PC-9 (cell line): ENCODE data around the gene PSMC5. TPM values are rescaled to one million over a fixed set of nuclear protein-coding genes. Genes with fewer than 3 reads are reported as not detected.

ENCODE experiments used
- BruUV-seq: library from RNA; stranded (reverse); fragments of 400-500 nt; replicated peaks from 2 replicates; lab custom pipeline; 2021; lab: Mats Ljungman, UMichigan
- CTCF ChIA-PET: fragments of 300-600 bp; sonication (Branson Sonifier 250); formaldehyde crosslinking; loops from one replicate; lab custom pipeline; 2022; ENCODE audit warnings: antibody characterized with exemption; lab: Charles Lee
- POLR2A ChIA-PET: fragments of 300-600 bp; sonication (Branson Sonifier 250); formaldehyde crosslinking; loops from one replicate; lab custom pipeline; 2022; ENCODE audit warnings: antibody characterized with exemption; ENCODE audit not compliant: unreplicated experiment; lab: Charles Lee
- DNase-seq, 2 experiments: peaks; one replicate each; pipeline versions ENCODE4 v3.0.0 to v3.0.0-alpha.2; 2015 to 2022; ENCODE audit warnings: mixed read lengths in 1 of 2
- H2AFZ ChIP-seq: fragments of 200-600 bp; sonication (generic); 2 replicates; pipeline ENCODE4 v1.8.1; 2017; ENCODE audit warnings: antibody characterized with exemption
- H3F3A ChIP-seq: fragments of 200-600 bp; sonication (generic); 2 replicates; pipeline ENCODE4 v1.8.1; 2017; ENCODE audit warnings: antibody characterized with exemption, mild to moderate bottlenecking, low read depth; ENCODE audit not compliant: insufficient read depth
- H3K27ac ChIP-seq: fragments of 200-600 bp; sonication (generic); 2 replicates; pipeline ENCODE4 v1.6.1; 2016; ENCODE audit warnings: mixed run types
- H3K27me3 ChIP-seq: fragments of 200-600 bp; sonication (generic); 2 replicates; pipeline ENCODE4 v1.6.1; 2016; ENCODE audit warnings: low read depth, mixed run types; ENCODE audit not compliant: insufficient read depth
- H3K36me3 ChIP-seq: fragments of 200-600 bp; sonication (generic); 2 replicates; pipeline ENCODE4 v1.6.1; 2016; ENCODE audit warnings: low read depth, mixed run types
- H3K4me1 ChIP-seq: fragments of 200-600 bp; sonication (generic); replicated peaks from 2 replicates; pipeline ENCODE4 v1.6.1; 2016; ENCODE audit warnings: mixed run types; ENCODE audit not compliant: insufficient read depth
- H3K4me2 ChIP-seq: fragments of 200-600 bp; sonication (generic); 2 replicates; pipeline ENCODE4 v1.6.1; 2017; ENCODE audit warnings: mixed run types
- H3K4me3 ChIP-seq: fragments of 200-600 bp; sonication (generic); 2 replicates; pipeline ENCODE4 v1.6.1; 2016; ENCODE audit warnings: mixed run types
- H3K79me2 ChIP-seq: fragments of 200-600 bp; sonication (generic); 2 replicates; pipeline ENCODE4 v1.6.1; 2017; ENCODE audit warnings: low read depth, mixed run types
- H3K9me2 ChIP-seq: fragments of 200-600 bp; sonication (generic); 2 replicates; pipeline ENCODE4 v1.8.1; 2017; ENCODE audit warnings: mild to moderate bottlenecking; ENCODE audit not compliant: insufficient read depth
- H3K9me3 ChIP-seq: fragments of 200-600 bp; sonication (generic); 2 replicates; pipeline ENCODE4 v1.8.1; 2016; ENCODE audit warnings: low read depth; ENCODE audit not compliant: insufficient read depth
- H4K20me1 ChIP-seq: fragments of 200-600 bp; sonication (generic); 2 replicates; pipeline ENCODE4 v1.8.1; 2017; ENCODE audit not compliant: insufficient read depth
- CTCF ChIP-seq: fragments of 200-600 bp; sonication (generic); conservative IDR thresholded peaks from 2 replicates; pipeline ENCODE4 v1.6.1; 2017; ENCODE audit warnings: mixed run types, antibody characterized with exemption, mild to moderate bottlenecking, moderate library complexity
- EZH2 ChIP-seq: fragments of 200-600 bp; sonication (generic); IDR thresholded peaks from 2 replicates; pipeline ENCODE4 v1.8.0; 2017; ENCODE audit warnings: antibody characterized with exemption, low read depth
- intact Hi-C: fragments of 100-400 bp; cut with micrococcal nuclease; formaldehyde crosslinking; loops from one replicate; pipeline ENCODE4 v1.10.0; 2022; ENCODE audit not compliant: unreplicated experiment
- total RNA-seq: library from RNA; stranded (reverse); gene quantifications from 2 replicates; pipeline ENCODE4 v1.2.3, GENCODE V29; 2021

Gene PSMC5
- total RNA-seq, 1 experiment from 2014 or later: 150 TPM

GRCh38 chr17:63830278-63830677, 3.0 kb downstream of the PSMC5 start:
- DNase-seq: no peak
- Histone ChIP-seq H3F3A (peaks cover 42% of the 10 kb centered on the region), H3K27me3 (no peaks in the 10 kb centered on the region), H3K4me1 (peaks cover 18% of the 10 kb centered on the region), H3K4me3 (no peak overlapping the region), H3K9me2 (no peaks in the 10 kb centered on the region), H4K20me1 (peaks cover 10% of the 10 kb centered on the region; the same call in 1 of the 2 replicates), H3K79me2 (peaks cover 42% of the 10 kb centered on the region), H3K4me2 (no peak overlapping the region), H3K36me3 (peaks cover 31% of the 10 kb centered on the region), H3K9me3 (no peaks in the 10 kb centered on the region), H3K27ac (no peak overlapping the region), H2AFZ (no peak overlapping the region)
- TF ChIP-seq CTCF: no peak
- TF ChIP-seq EZH2: no peak
- intact Hi-C loops: no loop called here
- ChIA-PET CTCF (no interaction called here), POLR2A (interaction anchor here (0.6 kb wide), 1 partner anchor 79 kb away, joined by 4 read pairs; no protein-coding TSS in a partner anchor)
- no TSS peak for BruUV-seq

DNA sequence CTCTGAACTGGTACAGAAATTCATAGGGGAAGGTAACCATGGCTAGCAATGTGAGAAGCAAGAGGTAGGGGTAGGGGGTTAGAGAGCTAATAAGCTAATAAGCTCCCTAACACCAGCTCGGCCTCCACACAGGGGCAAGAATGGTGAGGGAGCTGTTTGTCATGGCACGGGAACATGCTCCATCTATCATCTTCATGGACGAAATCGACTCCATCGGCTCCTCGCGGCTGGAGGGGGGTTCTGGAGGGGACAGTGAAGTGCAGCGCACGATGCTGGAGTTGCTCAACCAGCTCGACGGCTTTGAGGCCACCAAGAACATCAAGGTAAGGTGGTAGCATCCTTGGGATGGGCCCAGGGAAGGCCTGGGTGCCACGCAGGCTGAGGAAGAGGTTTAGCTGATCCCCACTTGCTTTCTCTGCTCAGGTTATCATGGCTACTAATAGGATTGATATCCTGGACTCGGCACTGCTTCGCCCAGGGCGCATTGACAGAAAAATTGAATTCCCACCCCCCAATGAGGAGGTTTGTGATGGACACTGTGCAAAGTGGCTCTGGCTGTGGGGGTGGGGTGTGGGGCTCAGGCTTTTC, 3.8 kb downstream of the PSMC5 start:
- POLR2A ChIA-PET: interaction anchor here (0.6 kb wide), 1 partner anchor 80 kb away, joined by 4 read pairs; no protein-coding TSS in a partner anchor
- H2AFZ ChIP-seq: no peak overlapping the region

GRCh38 chr17:63831505-63831904, 4.3 kb downstream of the PSMC5 start:
- H3K4me2 ChIP-seq: no peak overlapping the region
- no peak overlapping the region for H2AFZ ChIP-seq
- ChIA-PET CTCF (no interaction called here), POLR2A (no interaction called here)
- peaks cover 33% of the 10 kb centered on the region for H3K79me2 ChIP-seq
- H3K4me3 ChIP-seq: no peak overlapping the region
- no peak overlapping the region for H3K27ac ChIP-seq
- DNase-seq: no peak
- H3K9me3 ChIP-seq: no peaks in the 10 kb centered on the region
- intact Hi-C loops: no loop called here
- TF ChIP-seq CTCF: no peak
- TF ChIP-seq EZH2: no peak
- no peaks in the 10 kb centered on the region for H3K9me2 ChIP-seq
- no peaks in the 10 kb centered on the region for H3K27me3 ChIP-seq
- H3K4me1 ChIP-seq: peaks cover 10% of the 10 kb centered on the region
- H3K36me3 ChIP-seq: peaks cover 31% of the 10 kb centered on the region
- no TSS peak for BruUV-seq
- H3F3A ChIP-seq: peaks cover 36% of the 10 kb centered on the region
- H4K20me1 ChIP-seq: peaks cover 10% of the 10 kb centered on the region; the same call in 1 of the 2 replicates

More for the DNA sequence above, 3.8 kb downstream of the PSMC5 start:
- intact Hi-C loops: no loop called here
- no peaks in the 10 kb centered on the region for H3K27me3 ChIP-seq
- H3K9me2 ChIP-seq: no peaks in the 10 kb centered on the region
- no peak overlapping the region for H3K4me3 ChIP-seq
- H3K4me2 ChIP-seq: no peak overlapping the region
- TF ChIP-seq CTCF (no peak), EZH2 (no peak)
- no peaks in the 10 kb centered on the region for H3K9me3 ChIP-seq
- no peak overlapping the region for H3K27ac ChIP-seq
- peaks cover 10% of the 10 kb centered on the region; the same call in 1 of the 2 replicates for H4K20me1 ChIP-seq
- CTCF ChIA-PET: no interaction called here
- peaks cover 31% of the 10 kb centered on the region for H3K36me3 ChIP-seq
- peaks cover 38% of the 10 kb centered on the region for H3K79me2 ChIP-seq
- no peak for DNase-seq
- BruUV-seq: no TSS peak
- H3F3A ChIP-seq: peaks cover 41% of the 10 kb centered on the region
- peaks cover 11% of the 10 kb centered on the region for H3K4me1 ChIP-seq
